Embryonic facial prominence (tissue), 1 donor: ENCODE results near the gene BICD2.

Source experiments
- DNase-seq: peaks from one replicate; pipeline ENCODE4 v3.0.0-alpha.2; 2016; ENCODE audit errors: extremely low spot score

BICD2 gene

GRCh38 chr9:92727716-92728700, 36.6 kb downstream of the BICD2 start:
- no peak for DNase-seq

- no peak for DNase-seq
These were observed 37.5 kb downstream of the BICD2 start for GRCh38 chr9:92726971-92727715.

GRCh38 chr9:92726348-92726747, 38.3 kb downstream of the BICD2 start:
- no peak for DNase-seq

- no peak for DNase-seq
These were observed 38.9 kb downstream of the BICD2 start for GRCh38 chr9:92725766-92726165.

GRCh38 chr9:92725266-92725545, 39.4 kb downstream of the BICD2 start:
- no peak for DNase-seq

- DNase-seq = no peak
These were observed 39.9 kb downstream of the BICD2 start for GRCh38 chr9:92724528-92725265.

- DNase-seq = no peak
These were observed 40.8 kb downstream of the BICD2 start for GRCh38 chr9:92723801-92724323.

GRCh38 chr9:92723299-92723625, 41.4 kb downstream of the BICD2 start:
- DNase-seq = no peak

- no peak for DNase-seq
These were observed 42.0 kb downstream of the BICD2 start for GRCh38 chr9:92722386-92723298.

GRCh38 chr9:92721548-92721947, 43.1 kb downstream of the BICD2 start:
- DNase-seq = no peak

GRCh38 chr9:92720807-92721535, 43.7 kb downstream of the BICD2 start:
- no peak for DNase-seq

GRCh38 chr9:92720209-92720765, 44.3 kb downstream of the BICD2 start:
- no peak for DNase-seq

- no peak for DNase-seq
These were observed 45.5 kb downstream of the BICD2 start for GRCh38 chr9:92719028-92719647.

GRCh38 chr9:92718086-92719001, 46.3 kb downstream of the BICD2 start:
- DNase-seq = no peak

- DNase-seq = no peak
These were observed 47.2 kb downstream of the BICD2 start for GRCh38 chr9:92717201-92718085.

- DNase-seq = no peak
These were observed 48.1 kb downstream of the BICD2 start for GRCh38 chr9:92716557-92716956.

- no peak for DNase-seq
These were observed 49.0 kb downstream of the BICD2 start for GRCh38 chr9:92715488-92716231.
